Fibroblast of the aortic adventitia (primary cell): Measurements from ENCODE around the gene NEK1. TPM values are rescaled to one million over a fixed set of nuclear protein-coding genes. Genes with fewer than 3 reads are reported as not detected.

Experiments
- DNase-seq: peaks from one replicate; pipeline ENCODE4 v3.0.0-alpha.2; 2010; ENCODE audit warnings: low read depth
- H3K4me3 ChIP-seq: 2 replicates; pipeline ENCODE4 v1.5.1; 2011; ENCODE audit warnings: low read depth, mild to moderate bottlenecking, control low read depth, low read length, moderate library complexity
- total RNA-seq: library from RNA; depleted of rRNA; stranded (reverse); fragments of >200 nt; gene quantifications from 2 replicates; pipeline ENCODE4 v1.2.3, GENCODE V29; 2012; ENCODE audit warnings: low replicate concordance
- TF ChIP-seq, protein P1 (sequence below): IDR thresholded peaks from 2 replicates; pipeline ENCODE4 v1.5.1; 2011; ENCODE audit warnings: mild to moderate bottlenecking, low read length, control low read depth, inconsistent platforms; ENCODE audit not compliant: insufficient read depth

Gene NEK1
- total RNA-seq, 1 donor: 18.2 TPM

DNA sequence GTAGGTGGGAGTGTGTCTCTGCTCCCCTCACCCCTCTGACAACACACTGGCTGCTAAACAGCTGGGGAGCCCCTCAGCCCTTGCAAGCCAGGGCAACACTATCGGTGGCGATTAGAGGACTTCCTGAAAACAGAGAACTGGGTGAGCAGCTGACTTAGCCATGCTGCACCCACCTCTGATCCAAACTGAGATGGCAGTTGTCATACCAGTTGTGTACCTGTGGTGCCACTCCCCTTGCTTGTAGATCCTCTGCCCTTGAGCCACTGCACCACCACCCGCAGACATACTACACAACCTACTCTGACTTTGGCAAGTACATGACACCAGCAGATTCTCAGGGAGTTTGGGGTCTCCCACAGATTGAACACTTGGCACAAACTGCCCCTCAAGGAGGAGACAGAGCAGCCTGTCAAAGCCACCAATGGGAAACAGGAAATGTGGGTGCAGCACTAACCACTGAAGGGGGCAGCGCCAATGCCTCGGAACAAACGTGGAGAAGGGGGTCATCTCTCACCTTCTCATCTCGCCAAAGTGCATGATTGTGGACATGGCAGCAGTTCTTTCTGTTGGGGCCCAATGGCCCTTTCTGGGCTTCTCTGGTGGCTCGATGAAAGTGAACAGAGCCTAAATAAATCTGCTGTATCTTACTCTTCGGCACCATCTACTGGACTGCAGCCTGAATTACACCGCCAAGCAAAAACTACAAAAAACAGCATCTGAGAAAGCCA, 119.8 kb downstream of the NEK1 start:
- TF ChIP-seq, protein P1, sequence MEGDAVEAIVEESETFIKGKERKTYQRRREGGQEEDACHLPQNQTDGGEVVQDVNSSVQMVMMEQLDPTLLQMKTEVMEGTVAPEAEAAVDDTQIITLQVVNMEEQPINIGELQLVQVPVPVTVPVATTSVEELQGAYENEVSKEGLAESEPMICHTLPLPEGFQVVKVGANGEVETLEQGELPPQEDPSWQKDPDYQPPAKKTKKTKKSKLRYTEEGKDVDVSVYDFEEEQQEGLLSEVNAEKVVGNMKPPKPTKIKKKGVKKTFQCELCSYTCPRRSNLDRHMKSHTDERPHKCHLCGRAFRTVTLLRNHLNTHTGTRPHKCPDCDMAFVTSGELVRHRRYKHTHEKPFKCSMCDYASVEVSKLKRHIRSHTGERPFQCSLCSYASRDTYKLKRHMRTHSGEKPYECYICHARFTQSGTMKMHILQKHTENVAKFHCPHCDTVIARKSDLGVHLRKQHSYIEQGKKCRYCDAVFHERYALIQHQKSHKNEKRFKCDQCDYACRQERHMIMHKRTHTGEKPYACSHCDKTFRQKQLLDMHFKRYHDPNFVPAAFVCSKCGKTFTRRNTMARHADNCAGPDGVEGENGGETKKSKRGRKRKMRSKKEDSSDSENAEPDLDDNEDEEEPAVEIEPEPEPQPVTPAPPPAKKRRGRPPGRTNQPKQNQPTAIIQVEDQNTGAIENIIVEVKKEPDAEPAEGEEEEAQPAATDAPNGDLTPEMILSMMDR: peak; percentile 89
- no peak overlapping the region for H3K4me3 ChIP-seq
- peak; percentile 66 for DNase-seq

DNA sequence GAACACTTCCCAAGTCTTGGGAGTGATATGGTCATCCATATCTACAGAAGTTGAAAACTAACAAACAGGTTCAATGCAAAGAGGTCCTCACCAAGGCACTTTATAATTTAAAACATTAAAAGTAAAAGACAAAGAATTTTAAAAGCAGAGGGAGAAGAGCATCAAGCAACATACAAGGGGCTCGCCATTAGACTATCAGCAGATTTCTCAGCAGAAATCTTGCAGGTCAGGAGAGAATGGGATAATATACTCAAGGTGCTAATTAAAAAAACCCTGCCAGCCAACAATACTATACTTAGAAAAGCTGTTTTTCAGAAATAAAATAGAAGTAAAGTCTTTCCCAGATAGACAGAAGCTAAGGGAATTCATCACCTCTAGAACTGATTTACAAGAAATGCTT, 121.2 kb downstream of the NEK1 start:
- TF ChIP-seq, protein P1: no peak
- no peak overlapping the region for H3K4me3 ChIP-seq

DNA sequence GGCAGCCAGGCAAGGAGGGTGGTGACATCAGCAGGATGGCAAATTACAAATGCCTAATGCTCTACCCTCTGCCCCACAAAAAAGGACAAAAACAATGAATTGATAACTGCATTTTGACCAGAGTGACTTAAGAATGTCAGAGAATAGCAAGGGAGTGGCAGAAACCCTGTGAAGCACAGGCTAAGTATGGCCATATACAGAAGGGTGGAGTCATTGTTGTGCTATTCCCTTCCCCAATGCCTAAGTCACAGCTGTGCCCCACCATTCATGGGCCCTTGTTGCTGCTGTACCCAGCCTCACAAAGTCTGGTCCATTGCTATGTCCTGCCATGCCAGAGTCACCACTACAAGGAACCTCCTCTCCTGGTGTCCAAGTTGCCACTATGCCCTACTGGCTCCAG, 123.1 kb downstream of the NEK1 start:
- H3K4me3 ChIP-seq: no peak overlapping the region
- TF ChIP-seq, protein P1: no peak
- DNase-seq: no peak

More for the DNA sequence above, 121.2 kb downstream of the NEK1 start:
- no peak for DNase-seq

DNA sequence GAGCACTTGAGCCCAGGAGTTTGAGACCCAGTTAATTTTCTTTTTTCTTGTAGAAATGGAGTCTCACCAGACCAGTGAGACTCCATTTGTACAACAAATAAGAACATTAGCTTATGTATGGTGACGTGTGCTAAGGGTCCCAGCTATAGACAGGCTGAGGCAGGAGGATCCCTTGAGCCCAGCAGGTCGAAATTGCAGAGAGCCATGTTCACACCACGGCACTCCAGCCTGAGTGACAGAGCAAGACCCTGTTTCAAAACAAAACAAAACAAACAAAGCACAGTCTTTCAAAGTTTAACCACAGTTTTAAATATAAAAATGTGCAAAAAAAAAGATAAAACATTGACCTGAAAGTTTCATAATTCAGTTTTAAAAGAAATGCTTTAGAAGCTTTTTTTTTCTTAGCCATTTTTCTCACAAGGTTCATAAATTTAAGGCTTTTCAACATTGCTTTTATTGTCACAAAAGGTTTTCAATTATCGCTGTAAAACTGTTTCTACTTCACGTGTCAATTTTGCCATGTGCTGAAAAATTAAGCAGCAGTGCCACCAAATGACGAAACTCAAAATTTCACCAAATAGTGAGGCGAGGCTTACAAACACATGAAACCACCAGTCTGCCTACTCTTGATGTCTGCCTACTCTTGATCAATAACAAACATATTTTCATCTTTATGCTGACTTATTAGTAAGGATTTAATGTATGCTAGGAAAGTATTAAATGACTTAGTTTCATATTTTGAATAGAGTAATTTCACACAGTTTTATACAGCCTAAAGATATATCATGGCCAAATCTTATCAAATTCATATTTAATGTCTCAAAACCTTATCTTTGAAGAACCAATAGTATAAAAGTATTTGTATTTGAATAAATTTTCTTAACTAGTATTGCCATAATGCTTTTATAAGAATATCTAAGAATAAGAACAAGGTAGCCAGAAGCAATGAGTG, 126.3 kb downstream of the NEK1 start:
- DNase-seq: peak; percentile 81
- H3K4me3 ChIP-seq: no peak overlapping the region
- TF ChIP-seq, protein P1: peak; percentile 42

DNA sequence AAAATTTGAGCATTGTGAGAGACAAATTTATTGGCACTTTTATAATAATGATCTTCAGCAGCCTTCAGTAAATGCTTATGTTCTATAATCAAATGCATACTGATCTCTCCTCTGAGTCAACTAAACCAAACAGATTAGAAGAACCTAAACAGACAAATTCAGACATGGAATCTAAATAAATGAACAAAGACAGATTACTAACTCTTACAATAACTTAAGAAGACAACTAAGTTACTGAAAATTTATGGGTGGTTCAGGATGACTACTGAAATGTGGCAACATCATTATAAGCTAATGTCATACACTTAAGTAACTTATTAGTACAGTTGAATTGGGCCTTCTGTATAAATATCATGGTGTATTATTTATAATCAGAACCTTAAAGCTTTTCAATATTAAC, 127.3 kb downstream of the NEK1 start:
- TF ChIP-seq, protein P1: no peak
- DNase-seq: peak; percentile 47
- H3K4me3 ChIP-seq: no peak overlapping the region

DNA sequence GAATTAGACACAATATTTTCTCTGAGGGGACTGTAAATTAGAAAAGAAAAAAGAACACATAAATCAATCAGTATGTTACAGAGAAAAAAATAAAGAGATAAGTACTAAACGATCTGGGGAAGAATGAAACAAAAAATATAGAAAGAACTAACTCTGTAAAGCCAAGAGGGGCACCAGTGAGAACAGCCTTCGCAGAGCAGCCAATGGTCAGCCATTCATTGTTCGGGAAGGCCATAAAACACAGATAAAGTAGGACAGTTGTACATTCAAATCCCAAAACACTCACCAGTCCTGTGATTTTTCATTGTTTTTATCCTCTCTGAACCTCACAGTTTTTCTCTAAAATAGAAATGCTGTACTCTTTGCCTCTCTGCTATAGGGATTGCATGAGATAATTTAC, 127.9 kb downstream of the NEK1 start:
- peak; percentile 61 for DNase-seq
- no peak overlapping the region for H3K4me3 ChIP-seq
- TF ChIP-seq, protein P1: peak; percentile 51
